ENCODE results near the gene TMEM186.
"Not testable (repeated sequence)": the region's sequence is repeated elsewhere in the genome, so short reads cannot be mapped to it uniquely, and the experiment has no call there.

The TMEM186 gene

DNA sequence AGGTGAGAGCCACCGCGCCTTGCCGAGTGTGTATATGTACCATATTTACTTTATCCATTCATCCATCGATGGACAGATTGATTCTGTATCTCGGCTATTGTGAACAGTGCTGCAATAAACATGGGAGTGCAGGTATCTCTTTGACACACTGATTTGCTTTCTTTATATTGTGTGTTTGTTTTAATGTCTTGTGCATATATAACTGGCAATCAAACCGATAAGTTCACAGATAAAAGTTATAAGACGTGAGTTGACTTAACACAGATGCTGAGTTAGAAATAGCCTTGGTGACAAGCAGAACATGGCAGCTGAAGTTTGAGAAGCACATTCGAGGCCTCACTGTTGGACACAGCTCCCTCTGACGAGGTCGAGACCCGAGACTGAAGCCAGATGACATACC lies 23.2 kb downstream of the TMEM186 start:
- no peak for DNase-seq (ENCODE audit: low spot score)

GRCh38 chr16:8773537-8773936 lies 23.9 kb downstream of the TMEM186 start:
- no peak for DNase-seq (ENCODE audit: low spot score)

DNA sequence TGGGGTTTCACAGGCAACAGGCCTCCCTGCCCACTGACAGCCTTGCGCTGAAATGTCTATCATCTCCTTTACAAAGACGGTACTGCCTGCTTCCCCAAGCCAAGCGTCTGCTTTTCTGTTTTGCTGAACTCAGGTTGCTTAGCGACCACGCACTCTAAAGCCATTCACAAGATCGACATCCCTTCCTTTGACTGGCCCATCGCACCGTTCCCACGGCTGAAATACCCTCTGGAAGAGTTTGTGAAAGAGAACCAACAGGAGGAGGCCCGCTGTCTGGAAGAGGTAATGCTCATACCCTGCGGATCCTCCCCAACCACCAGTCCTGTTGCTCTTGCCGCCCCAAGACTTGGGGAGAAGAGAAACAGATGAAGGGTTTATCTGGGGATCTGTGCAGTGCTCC lies 28.7 kb downstream of the TMEM186 start:
- peak; percentile 68 for DNase-seq (ENCODE audit: low spot score)

GRCh38 chr16:8768283-8768682 lies 29.2 kb downstream of the TMEM186 start:
- no peak for DNase-seq (ENCODE audit: low spot score)

DNA sequence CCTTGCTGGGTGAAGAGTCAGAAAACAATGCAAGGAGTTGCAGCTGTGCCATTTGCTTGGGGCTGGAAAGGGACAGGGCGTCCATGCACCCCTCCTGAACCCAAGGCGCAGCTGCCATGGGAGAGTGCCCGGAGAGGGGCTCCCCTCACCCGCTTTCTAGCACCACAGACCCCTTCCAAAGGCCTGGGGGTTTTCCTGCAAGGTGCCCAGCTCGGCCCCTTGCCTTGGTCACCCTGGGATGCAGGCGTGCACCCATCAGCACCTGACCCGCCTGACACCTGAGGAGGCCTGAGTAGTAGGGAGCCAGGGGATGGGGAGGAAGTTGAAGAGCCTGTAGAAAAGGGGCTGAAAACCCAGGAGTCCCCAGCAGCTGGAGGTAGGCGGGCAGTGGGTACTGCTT lies 30.3 kb downstream of the TMEM186 start:
- no peak for DNase-seq (ENCODE audit: low spot score)

DNA sequence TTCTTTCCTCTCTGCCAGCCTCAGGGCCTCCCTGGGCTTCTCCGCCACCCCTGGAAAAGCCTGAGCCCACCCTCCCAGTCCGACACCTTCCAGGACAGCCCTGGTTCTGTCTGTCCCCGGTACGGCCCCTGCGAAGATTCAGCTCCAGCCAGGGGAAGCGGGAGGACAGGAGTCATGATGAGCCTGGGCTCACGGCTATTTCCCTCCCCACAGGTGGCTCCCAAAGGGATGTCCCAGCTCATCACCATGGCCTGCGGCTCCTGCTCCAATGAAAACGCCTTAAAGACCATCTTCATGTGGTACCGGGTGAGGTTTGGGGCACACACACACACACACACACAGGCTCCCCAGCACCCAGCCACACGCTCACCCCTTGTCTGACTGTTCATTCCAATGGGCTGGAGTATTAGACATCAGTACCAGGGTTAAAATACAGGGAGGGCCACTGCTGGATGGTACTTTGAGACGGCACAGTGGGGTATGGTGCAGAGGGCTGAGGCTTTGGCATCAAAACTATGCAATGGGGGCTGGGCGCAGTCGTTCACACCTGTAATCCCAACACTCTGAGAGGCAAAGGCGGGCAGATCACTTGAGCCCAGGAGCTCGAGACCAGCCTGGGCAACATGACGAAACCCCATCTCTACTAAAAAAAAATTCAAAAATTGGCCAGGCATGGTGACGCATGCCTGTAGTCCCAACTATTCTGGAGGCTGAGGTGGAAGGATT lies 32.8 kb downstream of the TMEM186 start:
- no peak for DNase-seq (ENCODE audit: low spot score)

DNA sequence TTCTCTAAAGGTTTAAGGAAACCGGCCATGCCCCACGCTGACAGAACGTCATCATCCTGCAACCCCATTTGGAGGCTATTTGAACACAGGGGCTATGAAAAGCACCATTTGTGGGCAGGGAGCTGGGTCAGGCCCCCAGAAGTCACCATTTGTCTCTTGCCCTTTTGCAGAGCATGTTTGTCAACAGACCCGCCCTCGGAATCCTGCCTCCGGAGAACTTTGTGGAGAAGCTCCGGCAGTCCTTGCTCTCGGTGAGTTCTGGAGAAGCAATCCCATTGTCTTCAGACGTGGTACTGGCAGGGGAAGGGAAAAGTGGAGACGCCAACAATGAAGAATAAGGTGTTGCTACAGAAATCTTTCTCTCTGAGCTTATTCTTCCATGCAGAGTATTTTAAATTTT lies 33.5 kb downstream of the TMEM186 start:
- DNase-seq (ENCODE audit: low spot score): no peak

DNA sequence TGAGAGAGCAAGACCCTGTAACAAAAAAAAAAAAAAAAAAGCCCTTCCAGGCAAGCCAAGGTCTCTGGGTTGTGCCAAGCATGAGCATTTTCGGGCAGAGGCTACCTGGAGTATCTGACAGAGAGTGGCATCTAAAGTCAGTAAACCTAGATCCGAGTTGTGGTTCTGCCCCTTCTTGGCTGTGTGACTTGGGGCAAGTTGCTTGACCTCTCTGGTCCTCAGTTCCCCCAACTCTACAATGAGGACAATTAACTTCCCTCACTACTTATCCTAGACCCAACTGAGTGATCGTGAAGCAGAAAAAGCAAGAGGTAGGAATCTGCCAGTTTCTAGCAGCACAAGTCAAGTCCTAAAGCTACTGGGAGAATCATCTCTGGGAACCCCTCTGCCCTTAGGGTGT lies 34.4 kb downstream of the TMEM186 start:
- DNase-seq (ENCODE audit: low spot score): no peak

DNA sequence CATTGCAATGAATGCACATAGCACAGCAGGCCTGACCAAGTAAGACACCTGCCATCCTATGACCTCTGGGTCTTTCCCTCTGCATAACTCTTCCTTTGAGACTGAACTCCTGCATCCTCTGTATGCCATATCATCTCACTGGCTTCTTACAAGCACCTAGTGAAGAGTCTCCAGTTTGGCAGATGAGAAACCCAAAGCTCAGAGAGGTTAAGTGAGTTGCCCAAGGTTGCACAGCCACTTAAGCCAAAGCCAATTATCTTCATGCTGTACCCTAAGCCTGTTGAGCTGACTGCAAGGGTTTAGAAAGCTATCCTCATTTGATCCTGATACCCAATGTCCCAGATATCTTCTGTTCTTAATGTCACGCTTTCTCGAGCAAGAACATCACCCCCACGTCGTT lies 35.2 kb downstream of the TMEM186 start:
- no peak for DNase-seq (ENCODE audit: low spot score)

DNA sequence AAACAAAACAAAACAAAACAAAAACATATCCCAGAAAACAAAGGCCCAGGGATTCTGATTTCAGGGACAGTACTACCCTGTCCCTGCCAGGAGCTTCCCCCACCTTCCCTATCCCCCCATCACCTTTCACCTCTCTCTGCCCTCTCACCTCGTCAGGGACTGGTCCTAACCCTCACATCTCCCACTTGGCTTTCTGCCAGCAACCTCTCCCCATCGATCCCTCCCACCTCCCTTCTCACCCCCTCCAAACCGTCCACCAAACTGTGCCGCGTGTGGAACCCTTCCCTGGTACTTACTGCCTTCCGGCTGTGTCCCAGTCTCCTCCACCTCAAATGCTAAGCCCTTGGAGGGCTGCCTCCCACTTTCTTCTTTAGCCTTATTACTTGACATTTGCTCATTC lies 36.4 kb downstream of the TMEM186 start:
- no peak for DNase-seq (ENCODE audit: low spot score)

DNA sequence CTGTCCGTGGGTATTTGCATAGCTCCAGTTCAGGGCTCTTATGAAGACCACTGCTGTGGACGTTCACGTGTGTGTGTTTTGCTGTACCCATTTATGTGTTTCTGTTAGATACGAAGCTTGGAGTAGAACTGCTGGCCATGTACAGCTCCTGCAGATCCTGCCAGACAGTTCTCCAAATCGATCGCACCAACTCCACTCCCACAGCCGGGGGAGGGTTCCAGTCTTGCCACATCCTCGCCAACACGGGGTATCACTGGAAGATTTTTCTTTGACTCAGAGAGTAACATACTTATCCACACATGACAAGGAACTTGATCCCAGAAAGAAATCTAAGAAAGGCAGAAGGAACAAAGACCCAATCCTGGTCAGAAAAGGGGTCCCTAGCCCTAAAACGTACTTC lies 37.4 kb downstream of the TMEM186 start:
- no peak for DNase-seq (ENCODE audit: low spot score)

DNA sequence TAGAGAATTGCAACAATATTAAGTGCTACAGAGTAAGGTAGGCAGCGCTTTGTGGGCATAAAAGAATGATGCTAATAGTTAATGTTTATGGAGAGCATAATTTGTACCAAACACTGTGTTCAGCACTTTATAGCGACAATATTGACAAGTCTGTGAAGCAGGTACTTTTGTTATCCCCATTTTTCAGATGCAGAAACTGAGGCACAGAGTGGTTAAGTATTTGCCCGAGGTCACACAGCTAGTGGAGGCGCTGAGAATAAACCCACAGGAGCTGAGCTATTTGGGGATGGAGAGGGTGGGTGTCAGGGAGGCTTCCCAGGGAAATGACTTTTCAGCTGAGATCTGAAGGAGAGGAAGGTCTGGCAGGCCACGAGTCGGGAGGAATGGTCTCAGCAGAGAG lies 39.4 kb downstream of the TMEM186 start:
- DNase-seq (ENCODE audit: low spot score): no peak

GRCh38 chr16:8756755-8757154 lies 40.7 kb downstream of the TMEM186 start:
- DNase-seq (ENCODE audit: low spot score): no peak

- no peak for DNase-seq (ENCODE audit: low spot score)
Measured at GRCh38 chr16:8753416-8754054, 43.9 kb downstream of the TMEM186 start.

DNA sequence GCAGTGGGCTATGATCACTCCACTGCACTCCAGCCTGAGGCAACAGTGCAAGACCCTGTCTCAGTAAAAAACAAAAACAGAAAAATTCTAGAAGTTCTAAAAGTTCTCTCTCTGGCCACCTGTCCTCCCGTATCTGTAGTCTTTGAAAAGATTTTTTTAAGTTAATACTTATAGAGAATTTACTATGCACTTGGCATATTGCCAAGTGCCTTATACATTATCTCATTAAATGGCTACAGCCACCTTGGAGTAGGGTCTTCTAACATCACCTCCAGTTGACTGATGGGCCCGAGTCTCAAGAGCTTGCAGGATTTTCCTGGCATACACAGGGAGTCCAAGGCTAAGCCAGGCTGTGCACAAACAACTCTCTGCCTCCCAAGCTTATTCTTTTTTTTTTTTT lies 44.7 kb downstream of the TMEM186 start:
- DNase-seq (ENCODE audit: low spot score): no peak

- DNase-seq (ENCODE audit: low spot score): no peak
Measured at GRCh38 chr16:8751481-8752311, 45.7 kb downstream of the TMEM186 start.

GRCh38 chr16:8748944-8749343 lies 48.5 kb downstream of the TMEM186 start:
- not testable (repeated sequence) for DNase-seq (ENCODE audit: low spot score)
